ENCODE data around the gene CXCL10.
"Not testable (repeated sequence)": the region's sequence is repeated elsewhere in the genome, so short reads cannot be mapped to it uniquely, and the experiment has no call there.

Gene CXCL10

GRCh38 chr4:76059750-76060149 is 36.5 kb upstream of the CXCL10 start:
- peak in 1 of 2 donors; percentile 18 for DNase-seq (ENCODE audit: low read depth in 2 of 2)
- no peak overlapping the region for H3K4me3 ChIP-seq (replicated peaks in 1 of 2; ENCODE audit: low read depth in 2 of 2, low read length in 2 of 2)
- TF ChIP-seq CTCF (IDR thresholded peaks at IDR 0.05; ENCODE audit: low read depth, low read length), result no peak

- DNase-seq (ENCODE audit: low read depth in 2 of 2), result no peak
- TF ChIP-seq CTCF (IDR thresholded peaks at IDR 0.05; ENCODE audit: low read depth, low read length), result no peak
- no peak overlapping the region for H3K4me3 ChIP-seq (replicated peaks in 1 of 2; ENCODE audit: low read depth in 2 of 2, low read length in 2 of 2)
These were observed 35.7 kb upstream of the CXCL10 start for GRCh38 chr4:76058888-76059426.

- no peak for DNase-seq (ENCODE audit: low read depth in 2 of 2)
- no peak overlapping the region for H3K4me3 ChIP-seq (replicated peaks in 1 of 2; ENCODE audit: low read depth in 2 of 2, low read length in 2 of 2)
- no peak for TF ChIP-seq CTCF (IDR thresholded peaks at IDR 0.05; ENCODE audit: low read depth, low read length)
These were observed 35.0 kb upstream of the CXCL10 start for GRCh38 chr4:76058302-76058701.

- no peak overlapping the region for H3K4me3 ChIP-seq (replicated peaks in 1 of 2; ENCODE audit: low read depth in 2 of 2, low read length in 2 of 2)
- no peak for DNase-seq (ENCODE audit: low read depth in 2 of 2)
- TF ChIP-seq CTCF (IDR thresholded peaks at IDR 0.05; ENCODE audit: low read depth, low read length), result no peak
These were observed 32.1 kb upstream of the CXCL10 start for GRCh38 chr4:76055421-76055820.

GRCh38 chr4:76055016-76055415 is 31.7 kb upstream of the CXCL10 start:
- no peak for TF ChIP-seq CTCF (IDR thresholded peaks at IDR 0.05; ENCODE audit: low read depth, low read length)
- DNase-seq (ENCODE audit: low read depth in 2 of 2), result no peak
- no peak overlapping the region for H3K4me3 ChIP-seq (replicated peaks in 1 of 2; ENCODE audit: low read depth in 2 of 2, low read length in 2 of 2)

GRCh38 chr4:76053730-76054129 is 30.4 kb upstream of the CXCL10 start:
- no peak overlapping the region for H3K4me3 ChIP-seq (replicated peaks in 1 of 2; ENCODE audit: low read depth in 2 of 2, low read length in 2 of 2)
- no peak for TF ChIP-seq CTCF (IDR thresholded peaks at IDR 0.05; ENCODE audit: low read depth, low read length)
- peak in 1 of 2 donors; percentile 8 for DNase-seq (ENCODE audit: low read depth in 2 of 2)

- H3K4me3 ChIP-seq (replicated peaks in 1 of 2; ENCODE audit: low read depth in 2 of 2, low read length in 2 of 2); DNase-seq (ENCODE audit: low read depth in 2 of 2): not testable (repeated sequence)
These were observed 27.3 kb upstream of the CXCL10 start for GRCh38 chr4:76050560-76051050.

- not testable (repeated sequence) for DNase-seq (ENCODE audit: low read depth in 2 of 2); H3K4me3 ChIP-seq (replicated peaks in 1 of 2; ENCODE audit: low read depth in 2 of 2, low read length in 2 of 2)
These were observed 26.6 kb upstream of the CXCL10 start for GRCh38 chr4:76049860-76050416.

- not testable (repeated sequence) for H3K4me3 ChIP-seq (replicated peaks in 1 of 2; ENCODE audit: low read depth in 2 of 2, low read length in 2 of 2); DNase-seq (ENCODE audit: low read depth in 2 of 2)
These were observed 21.4 kb upstream of the CXCL10 start for GRCh38 chr4:76044686-76045085.

- not testable (repeated sequence) for DNase-seq (ENCODE audit: low read depth in 2 of 2); H3K4me3 ChIP-seq (replicated peaks in 1 of 2; ENCODE audit: low read depth in 2 of 2, low read length in 2 of 2)
These were observed 20.0 kb upstream of the CXCL10 start for GRCh38 chr4:76043306-76043705.

GRCh38 chr4:76042241-76042998 is 19.1 kb upstream of the CXCL10 start:
- not testable (repeated sequence) for H3K4me3 ChIP-seq (replicated peaks in 1 of 2; ENCODE audit: low read depth in 2 of 2, low read length in 2 of 2)
- DNase-seq (ENCODE audit: low read depth in 2 of 2), result peak in 1 of 2 donors; percentile 38
